UCSD-AML1 (cell line): ENCODE data around the gene CRABP1.
A peak's percentile ranks its signal among the peaks of the same experiment; 100 is the strongest.

ENCODE experiments used
- DNase-seq: peaks from one replicate; lab custom pipeline; 2025; ENCODE audit not compliant: unreplicated experiment; lab: John Stamatoyannopoulos, UW

CRABP1 gene

GRCh38 chr15:78340231-78341056 is at the start of gene CRABP1:
TSS of gene CRABP1 (plus strand) at chr15:78340353. CDS start at chr15:78340429, 76 bp downstream.
- DNase-seq: no peak

GRCh38 chr15:78291052-78291451 is 49.1 kb upstream of the CRABP1 start:
- no peak for DNase-seq

GRCh38 chr15:78291698-78292097 is 48.5 kb upstream of the CRABP1 start:
- no peak for DNase-seq

DNA sequence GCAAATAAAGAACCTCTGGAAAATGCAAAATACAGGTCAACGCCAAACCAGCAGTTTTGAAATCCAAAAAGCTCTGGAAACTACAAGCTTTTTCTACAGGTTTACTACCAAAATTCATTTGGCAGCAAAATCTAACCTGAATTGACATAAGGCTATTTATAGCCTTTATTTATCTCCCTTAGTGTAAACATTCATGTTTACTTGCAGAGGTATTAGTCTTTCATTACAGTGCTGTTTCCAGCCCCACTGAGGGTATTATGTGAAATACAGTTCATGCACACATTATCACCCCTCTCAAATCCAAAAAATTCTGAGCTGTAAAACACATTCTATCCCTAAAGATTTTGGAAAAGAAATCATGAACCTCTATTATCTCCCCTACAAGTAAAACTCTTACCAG is 47.9 kb upstream of the CRABP1 start:
- DNase-seq: no peak

DNA sequence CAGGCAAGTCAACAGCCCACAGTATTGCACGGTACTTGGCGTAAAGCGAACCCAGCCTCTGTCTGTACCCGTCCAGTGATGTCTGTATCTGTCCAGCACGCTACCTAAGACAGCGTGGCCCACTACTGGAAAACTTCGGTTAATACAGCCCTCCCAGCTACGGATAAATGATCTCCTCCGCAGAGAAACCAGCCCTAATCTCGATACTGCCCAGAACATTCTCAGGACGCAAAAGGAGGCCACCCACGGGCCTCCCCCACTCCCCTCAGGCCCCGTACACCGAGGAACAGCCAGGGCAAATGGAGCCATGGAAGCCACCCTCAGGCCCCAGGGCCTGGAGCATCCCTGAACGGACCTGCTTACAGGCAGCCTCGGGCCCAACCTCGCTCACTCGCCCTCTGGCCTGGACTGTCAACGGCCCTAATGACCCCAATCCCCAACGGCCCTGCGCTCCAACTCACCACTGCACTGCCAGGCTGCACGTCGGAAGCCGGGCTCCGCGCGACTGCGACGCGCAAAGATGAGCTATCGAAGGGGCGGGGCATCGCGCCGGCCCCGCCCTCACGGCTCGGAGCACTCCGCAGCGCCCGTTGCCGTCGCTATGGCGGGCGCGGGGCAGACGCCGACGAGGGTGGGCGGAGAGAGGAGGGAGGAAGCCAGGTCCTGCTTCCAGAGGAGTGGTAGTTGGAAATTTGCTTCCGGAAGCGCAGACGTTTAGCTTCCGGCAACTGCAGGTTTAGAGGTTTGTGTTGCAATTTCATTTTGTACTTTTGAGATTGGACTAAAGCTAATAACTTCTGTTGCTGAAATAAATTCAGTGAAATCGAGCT is 40.8 kb upstream of the CRABP1 start, which contains the start of gene SKIC8:
TSS of gene SKIC8 (minus strand) at position 509 of the 830 bp plus-strand sequence. CDS start 3,923 bp downstream, outside the sequence.
- peak; percentile 97 for DNase-seq

DNA sequence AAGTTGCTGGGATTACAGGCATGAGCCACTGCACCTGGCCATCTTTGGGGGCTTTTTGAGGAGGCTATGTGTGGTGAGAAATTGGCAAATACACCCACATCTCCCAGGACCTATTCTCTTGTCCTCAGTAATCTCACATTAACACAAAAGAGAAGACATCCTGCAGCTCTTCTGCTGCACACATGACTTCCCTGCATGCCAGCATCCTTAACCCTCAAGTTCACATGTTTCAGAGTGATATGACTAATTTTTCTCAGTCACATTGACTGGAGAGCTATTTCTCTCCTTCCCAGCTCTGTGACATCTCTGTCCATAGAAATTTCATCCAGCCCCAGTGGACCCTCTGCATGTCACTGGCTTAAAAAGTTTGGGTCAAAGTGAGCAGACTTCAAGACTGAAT is 38.8 kb upstream of the CRABP1 start:
- DNase-seq: no peak

- DNase-seq: no peak
Observed at GRCh38 chr15:78301828-78302227, 38.3 kb upstream of the CRABP1 start.

GRCh38 chr15:78302579-78303312 is 37.4 kb upstream of the CRABP1 start:
- DNase-seq: no peak

DNA sequence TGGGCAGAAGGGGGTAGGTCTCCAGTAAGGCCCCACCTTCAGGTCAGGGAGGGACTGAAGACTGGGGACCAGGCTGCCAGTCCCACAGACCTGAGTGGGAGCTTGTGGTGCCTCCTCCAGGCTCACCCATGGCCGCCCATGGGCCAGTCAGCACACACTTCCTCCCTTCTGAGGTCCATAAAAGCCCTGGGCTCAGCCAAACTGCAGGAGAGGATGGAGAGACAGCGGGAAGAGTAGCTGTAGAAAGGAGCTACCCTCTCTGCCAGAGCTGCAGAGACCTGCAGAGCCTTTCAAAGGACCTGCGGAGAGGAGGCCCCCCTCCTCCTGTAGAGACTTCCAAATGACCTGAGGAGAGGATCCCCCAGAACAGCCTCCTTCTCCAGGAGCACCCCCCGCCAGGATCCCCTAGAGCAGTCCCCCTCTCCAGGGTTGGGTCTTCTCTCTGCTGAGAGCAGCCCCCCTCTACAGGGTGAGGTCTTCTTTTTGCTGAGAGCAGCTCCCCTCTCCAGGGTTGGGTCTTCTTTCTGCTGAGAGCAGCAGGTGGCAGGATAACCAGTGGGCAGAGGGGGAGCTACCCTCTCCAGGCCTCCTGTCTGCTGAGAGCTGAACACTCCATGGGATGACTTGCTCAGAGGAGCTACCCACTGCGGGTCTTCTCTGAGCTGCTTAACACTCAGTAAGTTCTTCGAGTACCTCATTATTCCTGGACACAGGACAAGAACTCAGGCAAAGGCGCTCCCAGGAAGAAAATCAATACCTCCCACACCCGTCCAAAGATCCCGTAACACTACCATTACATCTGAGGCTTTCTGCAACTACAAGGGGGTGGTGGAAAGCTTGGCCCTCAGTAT is 35.7 kb upstream of the CRABP1 start:
- DNase-seq: no peak

DNA sequence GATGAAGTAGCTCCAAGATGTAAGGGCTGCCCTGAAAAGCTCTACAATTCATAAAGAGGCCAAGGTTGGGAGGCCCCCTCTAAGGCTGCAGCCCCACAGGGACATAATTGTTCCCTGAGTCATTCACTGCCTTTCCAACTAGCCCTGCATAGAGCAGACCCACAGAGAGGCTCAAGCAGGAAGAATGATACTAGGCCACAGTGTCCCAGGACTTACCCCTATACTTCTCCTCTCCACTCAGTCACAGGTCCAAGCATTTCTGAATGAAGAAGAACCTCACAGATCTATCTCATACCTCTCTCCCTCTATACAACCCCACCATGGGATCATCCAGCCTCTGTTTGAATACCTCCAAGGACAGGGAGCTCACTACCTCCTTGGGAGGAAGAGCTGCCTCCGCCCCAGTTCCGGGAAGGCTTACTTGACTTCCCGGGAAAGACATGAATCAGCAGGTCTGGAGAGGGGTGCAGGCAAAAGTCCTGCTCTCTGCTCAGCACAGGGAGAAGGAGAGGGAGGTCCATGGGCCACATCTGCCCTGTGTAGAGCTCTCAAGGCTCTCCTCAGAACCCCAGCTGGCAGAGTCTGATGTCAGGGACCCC is 33.9 kb upstream of the CRABP1 start:
- no peak for DNase-seq

- no peak for DNase-seq
Observed at GRCh38 chr15:78307976-78308375, 32.2 kb upstream of the CRABP1 start.

GRCh38 chr15:78308422-78309032 is 31.6 kb upstream of the CRABP1 start:
- DNase-seq: peak; percentile 69

- DNase-seq: no peak
Observed at GRCh38 chr15:78311292-78311691, 28.9 kb upstream of the CRABP1 start.

DNA sequence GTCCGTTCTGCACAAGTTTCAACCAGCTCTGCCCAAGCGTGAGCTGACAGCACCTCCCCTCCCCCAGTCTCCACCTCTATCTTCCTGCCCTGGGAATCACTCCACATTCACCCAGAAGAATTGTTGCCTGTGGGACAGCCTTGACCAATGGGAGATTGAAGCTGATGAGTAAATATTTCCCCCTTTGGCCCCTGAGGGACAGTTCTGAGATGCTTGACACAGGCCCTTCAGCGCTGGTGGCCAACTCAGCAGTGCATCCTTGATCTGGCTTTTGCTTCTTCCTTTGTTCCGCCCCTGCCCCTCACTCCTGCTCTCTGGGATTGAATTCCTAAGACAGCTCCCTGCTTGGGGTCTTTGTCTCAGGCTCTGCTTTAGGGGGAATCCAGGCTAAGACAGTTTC is 27.6 kb upstream of the CRABP1 start:
- no peak for DNase-seq

DNA sequence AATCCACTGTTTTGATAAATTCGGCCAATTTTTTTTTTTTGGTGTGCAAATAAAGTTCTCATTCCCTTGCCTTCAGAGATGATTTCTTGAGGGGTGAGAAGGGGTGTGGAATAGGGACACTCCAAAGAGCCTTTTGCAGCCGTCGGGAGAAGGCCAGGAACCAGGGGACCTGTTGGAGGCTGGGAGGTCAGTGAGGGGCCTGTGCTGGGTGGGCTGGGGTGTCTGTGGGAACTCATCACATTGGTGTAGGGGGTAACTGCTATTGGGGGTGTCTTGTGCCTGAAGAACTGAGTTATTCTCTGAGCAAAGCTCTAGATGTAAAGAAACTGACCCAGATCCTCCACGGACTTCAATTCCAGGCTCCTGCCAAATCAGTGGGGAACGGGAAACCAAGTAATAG is 27.2 kb upstream of the CRABP1 start:
- no peak for DNase-seq

DNA sequence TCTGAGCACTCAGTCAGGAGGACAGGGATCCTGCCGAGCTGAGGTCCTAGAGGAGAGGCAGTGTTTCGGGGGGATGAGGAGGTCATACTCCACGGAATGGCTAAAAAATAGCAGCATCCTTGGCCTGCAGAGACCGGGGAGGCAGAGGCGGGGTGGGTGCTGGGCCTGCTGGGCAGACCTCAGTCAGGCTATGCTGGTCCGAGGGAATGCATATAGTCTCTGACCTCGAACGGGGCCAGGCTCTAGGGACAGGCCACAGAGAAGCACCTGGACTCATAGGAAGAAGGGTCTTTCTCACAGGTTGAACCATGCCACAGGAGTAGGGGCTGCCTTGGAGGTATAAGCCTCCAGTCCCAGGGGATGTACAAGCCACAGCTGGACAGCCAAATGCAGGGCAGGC is 26.8 kb upstream of the CRABP1 start:
- no peak for DNase-seq

DNA sequence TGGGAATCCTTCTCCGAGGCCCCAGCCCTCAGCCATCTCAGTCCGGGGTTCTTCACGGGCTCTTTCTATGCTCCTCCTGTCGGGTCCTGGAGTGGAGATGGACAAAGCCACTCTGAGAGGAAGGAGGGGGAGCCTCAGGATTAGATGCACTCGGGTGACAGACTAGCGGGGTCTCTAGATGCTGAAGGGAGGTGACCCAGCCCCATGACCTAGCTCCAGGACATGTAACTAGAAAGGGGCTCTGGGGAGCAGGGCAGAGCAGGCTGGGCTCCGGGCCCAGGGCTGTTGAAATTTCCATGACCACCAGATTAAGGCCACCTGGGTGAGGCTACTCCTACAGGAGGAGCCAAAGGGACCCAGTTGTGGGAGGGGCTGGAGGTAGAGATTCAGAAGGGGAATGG is 26.0 kb upstream of the CRABP1 start:
- DNase-seq: no peak

DNA sequence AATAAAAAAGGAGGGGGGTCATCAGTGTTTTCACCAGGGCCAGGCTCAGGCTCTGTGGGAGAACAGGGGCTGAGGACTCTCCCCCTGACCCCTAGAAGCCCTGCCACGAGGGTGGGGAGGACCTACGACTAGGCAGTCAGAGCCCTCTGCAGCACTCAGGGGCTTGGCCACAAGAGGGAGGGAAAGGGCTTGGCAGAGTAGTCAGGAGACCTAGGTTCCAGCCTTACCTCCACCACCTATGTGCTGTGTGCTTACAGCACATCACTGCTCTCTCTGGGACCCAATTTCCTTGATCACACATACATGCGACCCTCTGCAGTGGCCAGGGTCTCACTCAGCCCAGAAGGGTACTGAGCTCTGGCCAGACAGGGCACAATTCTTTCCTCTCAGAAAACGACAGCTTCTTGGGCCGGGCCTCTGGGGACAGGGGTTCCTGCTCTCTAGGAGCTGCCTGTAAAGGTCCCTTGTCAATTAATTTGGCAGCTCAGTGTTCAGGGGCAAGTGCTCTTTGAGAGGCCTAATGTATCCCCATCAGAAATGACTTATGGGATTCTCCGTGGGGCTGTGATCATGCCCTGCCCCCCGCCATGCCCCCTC is 24.4 kb upstream of the CRABP1 start:
- peak; percentile 35 for DNase-seq
